Bronchial epithelial cell (primary cell): Measurements from ENCODE around the gene NECAP2. TPM values are rescaled to one million over a fixed set of nuclear protein-coding genes. Genes with fewer than 3 reads are reported as not detected.

Experiments
- DNase-seq: peaks from one replicate; pipeline ENCODE4 v3.0.0-alpha.2; 2010; ENCODE audit warnings: low read depth
- FAIRE-seq: peaks from 2 replicates; lab custom pipeline; 2011; peaks lifted over from hg19 to GRCh38; lab: Jason Lieb, UNC
- H3K27me3 ChIP-seq: 2 replicates; pipeline ENCODE4 v1.5.1; 2011; ENCODE audit warnings: low read length; ENCODE audit not compliant: control insufficient read depth, insufficient read depth
- H3K36me3 ChIP-seq: 2 replicates; pipeline ENCODE4 v1.5.1; 2011; ENCODE audit warnings: low read length; ENCODE audit not compliant: control insufficient read depth, insufficient read depth
- H3K4me3 ChIP-seq: 2 replicates; pipeline ENCODE4 v1.5.1; 2011; ENCODE audit warnings: mild to moderate bottlenecking, low read depth, low read length, control low read depth
- total RNA-seq: library from RNA; depleted of rRNA; stranded (reverse); fragments of >200 nt; gene quantifications from 2 replicates; pipeline ENCODE4 v1.2.1, GENCODE V29; 2014
- TF ChIP-seq, protein P1 (sequence below): IDR thresholded peaks from 2 replicates; pipeline ENCODE4 v1.5.1; 2011; ENCODE audit warnings: mild to moderate bottlenecking, moderate library complexity, low read length, control low read depth, inconsistent platforms; ENCODE audit not compliant: insufficient read depth, severe bottlenecking

The NECAP2 gene
- total RNA-seq, 1 donor from 2014 or later: 87.7 TPM

GRCh38 chr1:16409536-16410152 is 30.9 kb upstream of the NECAP2 start:
- H3K36me3 ChIP-seq: no peaks in the 10 kb centered on the region
- FAIRE-seq: no peak
- TF ChIP-seq, protein P1, sequence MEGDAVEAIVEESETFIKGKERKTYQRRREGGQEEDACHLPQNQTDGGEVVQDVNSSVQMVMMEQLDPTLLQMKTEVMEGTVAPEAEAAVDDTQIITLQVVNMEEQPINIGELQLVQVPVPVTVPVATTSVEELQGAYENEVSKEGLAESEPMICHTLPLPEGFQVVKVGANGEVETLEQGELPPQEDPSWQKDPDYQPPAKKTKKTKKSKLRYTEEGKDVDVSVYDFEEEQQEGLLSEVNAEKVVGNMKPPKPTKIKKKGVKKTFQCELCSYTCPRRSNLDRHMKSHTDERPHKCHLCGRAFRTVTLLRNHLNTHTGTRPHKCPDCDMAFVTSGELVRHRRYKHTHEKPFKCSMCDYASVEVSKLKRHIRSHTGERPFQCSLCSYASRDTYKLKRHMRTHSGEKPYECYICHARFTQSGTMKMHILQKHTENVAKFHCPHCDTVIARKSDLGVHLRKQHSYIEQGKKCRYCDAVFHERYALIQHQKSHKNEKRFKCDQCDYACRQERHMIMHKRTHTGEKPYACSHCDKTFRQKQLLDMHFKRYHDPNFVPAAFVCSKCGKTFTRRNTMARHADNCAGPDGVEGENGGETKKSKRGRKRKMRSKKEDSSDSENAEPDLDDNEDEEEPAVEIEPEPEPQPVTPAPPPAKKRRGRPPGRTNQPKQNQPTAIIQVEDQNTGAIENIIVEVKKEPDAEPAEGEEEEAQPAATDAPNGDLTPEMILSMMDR: no peak
- DNase-seq: no peak
- no peaks in the 10 kb centered on the region for H3K27me3 ChIP-seq
- no peak overlapping the region for H3K4me3 ChIP-seq

DNA sequence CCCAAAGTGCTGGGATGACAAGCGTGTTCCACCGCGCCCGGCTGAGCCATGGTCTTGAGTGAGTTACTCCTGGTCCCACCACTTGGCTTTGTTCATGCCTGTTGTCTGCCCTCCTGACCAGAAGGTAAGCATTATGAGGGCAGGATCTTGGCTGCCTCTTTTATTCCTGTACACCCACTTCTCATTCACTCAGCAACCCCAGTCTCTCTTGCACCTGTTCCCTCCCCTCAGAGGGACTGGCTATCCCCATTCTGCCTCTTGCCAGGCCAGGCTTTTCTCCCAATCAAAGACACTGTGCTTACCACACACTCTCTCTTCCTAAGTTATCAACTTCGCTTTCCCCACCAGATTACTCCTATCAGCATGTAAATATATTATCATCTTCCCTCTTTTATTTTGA is 29.7 kb upstream of the NECAP2 start:
- Histone ChIP-seq H3K4me3 (no peak overlapping the region), H3K36me3 (no peaks in the 10 kb centered on the region), H3K27me3 (no peaks in the 10 kb centered on the region)
- DNase-seq (no peak), FAIRE-seq (peak; percentile 13)
- TF ChIP-seq, protein P1: no peak

DNA sequence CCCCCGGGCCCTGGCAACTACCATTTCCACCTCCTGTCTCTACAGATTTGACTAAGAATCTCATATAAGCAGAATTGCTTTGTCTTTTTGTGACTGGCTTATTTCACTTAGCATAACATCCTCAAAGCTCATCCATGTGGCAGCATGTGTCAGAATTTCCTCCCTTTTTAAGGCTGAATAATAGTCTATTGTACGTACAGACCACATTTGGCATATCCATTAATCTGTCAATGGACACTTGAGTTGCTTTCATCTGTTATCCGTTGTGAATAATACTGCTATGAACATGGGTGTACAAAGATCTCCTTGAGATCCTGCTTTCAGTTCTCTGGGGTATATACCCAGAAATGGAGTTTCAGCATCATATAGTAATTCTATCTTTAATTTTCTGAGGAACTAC is 27.3 kb upstream of the NECAP2 start:
- no peak for FAIRE-seq

DNA sequence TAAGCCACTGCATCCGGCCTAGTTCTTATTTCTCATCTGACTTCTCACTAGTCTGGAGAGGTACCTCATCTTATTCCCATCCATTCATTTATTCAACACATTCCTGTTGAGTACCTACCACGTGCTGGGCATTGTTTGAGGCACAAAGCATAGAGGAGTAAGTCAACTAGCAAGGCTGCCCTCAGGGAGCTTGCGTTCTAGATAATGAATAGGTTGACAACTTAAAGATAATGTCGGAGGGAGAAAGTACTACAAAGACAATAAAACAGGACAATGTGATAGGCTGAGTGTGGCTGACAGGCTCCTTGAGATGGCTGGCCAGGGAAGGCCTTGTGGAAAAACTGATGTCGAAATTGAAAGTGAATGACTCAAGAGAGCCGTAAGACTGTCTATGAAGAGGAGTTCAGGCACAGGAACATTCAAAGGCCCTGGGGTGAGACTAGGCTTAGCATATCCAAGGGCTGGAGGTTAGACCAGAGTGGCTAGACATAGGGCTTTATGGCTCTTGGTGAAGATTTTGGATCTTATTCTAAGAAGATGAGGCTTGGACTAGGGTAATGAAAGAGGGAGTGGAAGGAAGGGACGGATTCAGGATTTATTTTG is 21.6 kb upstream of the NECAP2 start:
- FAIRE-seq: peak; percentile 32
- no peak for DNase-seq
- no peak overlapping the region for H3K4me3 ChIP-seq
- no peaks in the 10 kb centered on the region for H3K27me3 ChIP-seq
- TF ChIP-seq, protein P1: no peak
- H3K36me3 ChIP-seq: no peaks in the 10 kb centered on the region

More for the DNA sequence above, 27.3 kb upstream of the NECAP2 start:
- no peak for DNase-seq
- no peaks in the 10 kb centered on the region for H3K36me3 ChIP-seq
- TF ChIP-seq, protein P1: no peak
- H3K27me3 ChIP-seq: no peaks in the 10 kb centered on the region
- H3K4me3 ChIP-seq: no peak overlapping the region

DNA sequence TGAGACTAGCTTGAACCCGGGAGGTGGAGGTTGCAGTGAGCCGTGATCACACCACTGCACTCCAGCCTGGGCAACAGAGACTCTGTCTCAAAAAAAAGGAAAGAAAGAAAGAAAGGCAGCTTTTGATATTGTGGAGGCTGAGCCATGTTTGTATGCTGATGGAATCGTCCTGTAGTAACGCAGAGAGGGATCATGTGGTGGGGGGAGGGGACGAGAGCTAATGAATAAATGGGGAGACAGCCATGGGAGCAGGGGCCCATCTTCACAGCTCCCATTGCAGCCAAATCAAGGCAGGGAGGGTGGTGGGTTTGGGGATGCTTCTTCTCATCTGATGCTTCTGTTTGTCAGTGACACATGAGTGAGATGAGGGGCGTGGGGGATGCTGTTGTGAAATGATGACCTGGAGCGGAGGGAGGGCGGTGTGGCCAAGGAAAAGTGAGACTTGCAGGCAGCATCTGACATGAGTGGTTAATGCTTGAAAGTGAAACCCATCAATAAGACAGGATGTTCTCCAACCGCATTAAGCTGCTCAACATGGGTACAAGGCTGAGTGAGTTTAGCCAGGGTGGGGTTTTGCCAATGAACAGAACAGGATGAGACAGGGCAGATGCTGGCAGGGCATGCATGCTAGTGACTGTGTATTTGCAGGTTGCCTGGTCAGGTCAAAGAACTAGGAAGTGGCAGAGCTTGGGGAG is 20.0 kb upstream of the NECAP2 start:
- H3K27me3 ChIP-seq: no peaks in the 10 kb centered on the region
- H3K36me3 ChIP-seq: no peaks in the 10 kb centered on the region
- H3K4me3 ChIP-seq: no peak overlapping the region
- FAIRE-seq (no peak), DNase-seq (no peak)
- TF ChIP-seq, protein P1: no peak
